Osteoblast (primary cell): Measurements from ENCODE around the gene CCDC138. TPM values are rescaled to one million over a fixed set of nuclear protein-coding genes. Genes with fewer than 3 reads are reported as not detected.

Experiments used
- DNase-seq: peaks from one replicate; pipeline ENCODE4 v3.0.0; 2011; ENCODE audit warnings: low spot score, mixed read lengths; ENCODE audit not compliant: insufficient read length; ENCODE audit errors: missing footprints
- H2AFZ ChIP-seq: 2 replicates; pipeline ENCODE4 v1.6.0; 2011; ENCODE audit warnings: mild to moderate bottlenecking, low read length
- H3K27ac ChIP-seq: 2 replicates; pipeline ENCODE4 v1.5.1; 2011; ENCODE audit warnings: mild to moderate bottlenecking, low read depth, low read length, moderate library complexity
- H3K27me3 ChIP-seq: 2 replicates; pipeline ENCODE4 v1.6.0; 2012; ENCODE audit warnings: mild to moderate bottlenecking, control low read depth, inconsistent platforms, low read length, moderate library complexity; ENCODE audit not compliant: insufficient read depth
- H3K36me3 ChIP-seq: 2 replicates; pipeline ENCODE4 v1.5.1; 2011; ENCODE audit warnings: mild to moderate bottlenecking, low read length, control low read depth, moderate library complexity; ENCODE audit not compliant: insufficient read depth
- H3K4me1 ChIP-seq: 2 replicates; pipeline ENCODE4 v1.5.1; 2011; ENCODE audit warnings: mild to moderate bottlenecking, low read length, control low read depth, moderate library complexity; ENCODE audit not compliant: insufficient read depth
- H3K4me2 ChIP-seq: 2 replicates; pipeline ENCODE4 v1.6.0; 2011; ENCODE audit warnings: mild to moderate bottlenecking, low read length; ENCODE audit not compliant: insufficient read depth
- H3K4me3 ChIP-seq: fragments of 200-600 bp; sonication (generic); 3 replicates; pipeline ENCODE4 v1.5.1; 2012; ENCODE audit warnings: mild to moderate bottlenecking, low read length, inconsistent platforms; ENCODE audit not compliant: insufficient read depth
- H3K79me2 ChIP-seq: 2 replicates; pipeline ENCODE4 v1.6.0; 2012; ENCODE audit warnings: mild to moderate bottlenecking, low read length, control low read depth, inconsistent platforms; ENCODE audit not compliant: insufficient read depth
- H3K9me3 ChIP-seq: 2 replicates; pipeline ENCODE4 v1.5.1; 2011; ENCODE audit warnings: low read depth, low read length, control low read depth
- H4K20me1 ChIP-seq: 2 replicates; pipeline ENCODE4 v1.6.0; 2012; ENCODE audit warnings: mild to moderate bottlenecking, low read length, control low read depth; ENCODE audit not compliant: insufficient read depth
- total RNA-seq: library from RNA; depleted of rRNA; stranded (reverse); fragments of >200 nt; gene quantifications from 2 replicates; pipeline ENCODE4 v1.2.3, GENCODE V29; 2012
- TF ChIP-seq, protein P1 (sequence below): IDR thresholded peaks from 2 replicates; pipeline ENCODE4 v1.5.1; 2011; ENCODE audit warnings: mild to moderate bottlenecking, low read depth, low read length, moderate library complexity; ENCODE audit errors: extremely low read depth

Gene CCDC138
- total RNA-seq, 1 donor: 5.1 TPM

DNA sequence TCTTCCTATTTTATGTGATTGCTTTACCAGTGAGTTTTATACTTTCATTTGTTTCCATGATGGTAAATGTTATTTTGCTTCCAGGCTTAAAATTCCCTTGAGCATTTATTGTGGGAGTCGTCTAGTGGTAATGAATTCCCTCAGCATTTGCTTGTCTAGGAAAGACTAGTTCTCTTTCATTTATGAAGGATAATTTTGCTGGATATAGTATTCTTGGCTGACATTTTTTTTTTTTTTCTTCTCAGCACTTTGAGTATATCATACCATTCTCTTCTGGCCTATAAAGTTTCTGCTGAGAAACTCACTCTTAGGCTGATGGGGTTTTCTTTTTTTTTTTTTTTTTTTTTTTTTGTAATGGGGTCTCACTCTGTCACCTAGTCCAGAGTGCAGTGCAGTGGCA is 103.3 kb downstream of the CCDC138 start:
- no peak overlapping the region for H3K4me2 ChIP-seq
- no peaks in the 10 kb centered on the region for H4K20me1 ChIP-seq
- TF ChIP-seq, protein P1, sequence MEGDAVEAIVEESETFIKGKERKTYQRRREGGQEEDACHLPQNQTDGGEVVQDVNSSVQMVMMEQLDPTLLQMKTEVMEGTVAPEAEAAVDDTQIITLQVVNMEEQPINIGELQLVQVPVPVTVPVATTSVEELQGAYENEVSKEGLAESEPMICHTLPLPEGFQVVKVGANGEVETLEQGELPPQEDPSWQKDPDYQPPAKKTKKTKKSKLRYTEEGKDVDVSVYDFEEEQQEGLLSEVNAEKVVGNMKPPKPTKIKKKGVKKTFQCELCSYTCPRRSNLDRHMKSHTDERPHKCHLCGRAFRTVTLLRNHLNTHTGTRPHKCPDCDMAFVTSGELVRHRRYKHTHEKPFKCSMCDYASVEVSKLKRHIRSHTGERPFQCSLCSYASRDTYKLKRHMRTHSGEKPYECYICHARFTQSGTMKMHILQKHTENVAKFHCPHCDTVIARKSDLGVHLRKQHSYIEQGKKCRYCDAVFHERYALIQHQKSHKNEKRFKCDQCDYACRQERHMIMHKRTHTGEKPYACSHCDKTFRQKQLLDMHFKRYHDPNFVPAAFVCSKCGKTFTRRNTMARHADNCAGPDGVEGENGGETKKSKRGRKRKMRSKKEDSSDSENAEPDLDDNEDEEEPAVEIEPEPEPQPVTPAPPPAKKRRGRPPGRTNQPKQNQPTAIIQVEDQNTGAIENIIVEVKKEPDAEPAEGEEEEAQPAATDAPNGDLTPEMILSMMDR: no peak
- H3K9me3 ChIP-seq: no peaks in the 10 kb centered on the region
- no peaks in the 10 kb centered on the region for H3K79me2 ChIP-seq
- H2AFZ ChIP-seq: no peak overlapping the region
- H3K27me3 ChIP-seq: no peaks in the 10 kb centered on the region
- H3K36me3 ChIP-seq: no peaks in the 10 kb centered on the region
- no peak overlapping the region for H3K27ac ChIP-seq
- no peaks in the 10 kb centered on the region for H3K4me1 ChIP-seq
- DNase-seq: no peak
- no peak overlapping the region for H3K4me3 ChIP-seq

DNA sequence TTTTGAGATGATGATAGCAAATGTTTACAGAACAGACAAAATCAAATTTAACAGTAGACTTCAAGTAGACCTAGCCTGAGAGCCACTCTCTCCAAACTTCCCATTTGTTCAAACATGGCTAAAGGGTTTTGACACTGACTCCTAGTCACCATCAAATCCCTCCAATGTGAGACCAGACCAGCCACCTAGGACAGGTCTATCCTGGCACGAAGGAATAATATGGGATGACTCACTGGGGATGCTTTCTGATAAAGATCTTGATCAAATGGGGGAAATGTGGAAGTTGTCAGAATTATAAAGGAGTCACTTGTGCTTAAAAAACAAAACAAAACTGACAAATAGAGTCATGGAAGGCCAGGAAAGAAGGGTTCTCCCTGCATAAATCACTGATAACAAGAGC is 106.7 kb downstream of the CCDC138 start:
- TF ChIP-seq, protein P1: no peak
- Histone ChIP-seq H4K20me1 (no peaks in the 10 kb centered on the region), H3K4me1 (no peaks in the 10 kb centered on the region), H3K4me2 (no peak overlapping the region), H3K9me3 (no peaks in the 10 kb centered on the region), H3K79me2 (no peaks in the 10 kb centered on the region), H3K27me3 (peaks cover 5% of the 10 kb centered on the region), H3K36me3 (no peaks in the 10 kb centered on the region), H2AFZ (no peak overlapping the region), H3K27ac (no peak overlapping the region), H3K4me3 (no peak overlapping the region)
- no peak for DNase-seq

DNA sequence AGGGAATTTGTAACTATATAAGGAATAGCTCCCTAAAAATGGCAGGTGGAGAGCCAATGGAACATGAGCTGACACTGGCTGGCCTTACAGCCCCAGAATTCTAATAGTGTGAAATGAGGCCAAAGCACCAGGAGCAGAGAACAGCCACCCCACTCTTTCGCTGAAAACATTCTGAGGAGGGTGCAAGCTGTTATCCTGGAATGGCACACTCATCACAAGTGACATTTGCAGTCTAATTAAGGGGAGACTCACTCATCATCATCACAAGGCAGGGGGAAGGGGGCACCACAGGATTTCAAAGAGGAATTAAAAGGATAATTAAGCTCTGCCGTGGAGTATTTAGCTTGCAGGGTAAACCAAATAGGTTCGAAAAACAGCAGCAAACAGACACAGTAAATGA is 108.2 kb downstream of the CCDC138 start:
- Histone ChIP-seq H4K20me1 (no peaks in the 10 kb centered on the region), H3K4me1 (no peaks in the 10 kb centered on the region), H3K79me2 (no peaks in the 10 kb centered on the region), H3K9me3 (no peaks in the 10 kb centered on the region), H3K4me3 (no peak overlapping the region), H3K27me3 (peaks cover 9% of the 10 kb centered on the region), H3K36me3 (no peaks in the 10 kb centered on the region), H2AFZ (no peak overlapping the region), H3K4me2 (no peak overlapping the region), H3K27ac (no peak overlapping the region)
- DNase-seq: no peak
- TF ChIP-seq, protein P1: no peak

DNA sequence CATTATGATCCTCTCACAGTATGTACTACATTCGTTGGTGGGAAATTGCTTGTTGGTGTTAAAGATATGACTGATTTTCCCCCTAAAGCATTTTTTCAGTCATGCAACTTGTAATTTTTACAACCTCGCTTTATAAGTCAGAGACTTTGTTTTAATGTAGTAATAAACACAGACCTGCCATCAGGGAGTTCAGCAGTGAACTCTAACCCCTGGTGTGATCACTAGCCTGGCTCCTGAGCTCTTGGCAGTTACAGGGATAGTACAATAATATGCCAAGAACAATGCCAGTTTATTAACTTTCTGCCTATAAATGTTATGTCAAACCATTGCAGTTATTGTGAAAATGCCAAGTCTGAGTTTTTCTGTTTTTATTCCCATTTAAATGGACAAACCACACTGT is 108.6 kb downstream of the CCDC138 start:
- Histone ChIP-seq H3K79me2 (no peaks in the 10 kb centered on the region), H3K4me3 (no peak overlapping the region), H3K27ac (no peak overlapping the region), H3K27me3 (peaks cover 9% of the 10 kb centered on the region), H3K4me1 (no peaks in the 10 kb centered on the region), H3K36me3 (no peaks in the 10 kb centered on the region), H2AFZ (no peak overlapping the region), H3K4me2 (no peak overlapping the region), H3K9me3 (no peaks in the 10 kb centered on the region), H4K20me1 (no peaks in the 10 kb centered on the region)
- TF ChIP-seq, protein P1: no peak
- DNase-seq: no peak
